Measurements from ENCODE around the gene SLC49A3. TPM values are rescaled to one million over a fixed set of nuclear protein-coding genes. Genes with fewer than 3 reads are reported as not detected.

SLC49A3 gene
- polyA plus RNA-seq, 1 experiment, result 2.8 TPM

DNA sequence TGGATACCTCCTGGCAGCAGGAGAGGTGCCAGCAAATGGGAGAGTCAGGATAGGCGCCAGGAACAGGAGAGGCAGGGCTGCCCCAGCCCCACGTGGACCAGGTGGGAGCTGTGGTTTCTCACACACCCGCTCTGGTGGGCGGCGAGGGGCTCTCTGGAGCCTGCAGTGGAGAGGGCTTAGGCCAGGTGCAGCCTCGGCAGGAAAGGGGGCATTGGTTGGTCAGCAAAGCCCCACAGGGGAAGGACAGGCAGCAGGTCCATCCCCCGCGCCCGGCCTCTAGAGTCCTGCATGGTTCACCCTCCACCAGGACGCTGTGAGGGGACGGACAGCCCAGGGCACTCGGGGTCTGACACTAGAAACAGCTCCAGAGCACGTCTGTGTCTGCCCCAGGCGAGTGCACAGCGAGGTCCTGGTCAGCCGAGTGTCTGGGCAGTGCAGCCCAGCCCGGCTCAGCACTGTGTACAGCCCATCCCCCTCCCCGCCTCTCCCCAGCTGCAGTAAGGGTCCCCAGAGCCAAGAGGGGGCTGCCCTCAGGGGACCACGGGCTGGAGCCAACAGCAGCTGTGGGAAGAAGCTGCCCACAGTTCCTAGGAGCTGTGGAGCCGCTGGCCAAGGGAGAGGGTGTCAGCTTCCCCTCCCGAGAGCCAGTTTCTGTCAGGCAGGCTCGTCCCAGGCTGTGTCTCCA, 23.1 kb downstream of the SLC49A3 start:
- peaks cover under 1% of the 10 kb centered on the region; the same call in 1 of the 2 replicates for H3K36me3 ChIP-seq (ENCODE audit: control insufficient read depth, insufficient read depth, low read length)
- no peak overlapping the region for H3K4me3 ChIP-seq (ENCODE audit: low read depth, low read length)
- no peaks in the 10 kb centered on the region for H3K27me3 ChIP-seq (ENCODE audit: control insufficient read depth, insufficient read depth, low read length)
- TF ChIP-seq, protein P1, sequence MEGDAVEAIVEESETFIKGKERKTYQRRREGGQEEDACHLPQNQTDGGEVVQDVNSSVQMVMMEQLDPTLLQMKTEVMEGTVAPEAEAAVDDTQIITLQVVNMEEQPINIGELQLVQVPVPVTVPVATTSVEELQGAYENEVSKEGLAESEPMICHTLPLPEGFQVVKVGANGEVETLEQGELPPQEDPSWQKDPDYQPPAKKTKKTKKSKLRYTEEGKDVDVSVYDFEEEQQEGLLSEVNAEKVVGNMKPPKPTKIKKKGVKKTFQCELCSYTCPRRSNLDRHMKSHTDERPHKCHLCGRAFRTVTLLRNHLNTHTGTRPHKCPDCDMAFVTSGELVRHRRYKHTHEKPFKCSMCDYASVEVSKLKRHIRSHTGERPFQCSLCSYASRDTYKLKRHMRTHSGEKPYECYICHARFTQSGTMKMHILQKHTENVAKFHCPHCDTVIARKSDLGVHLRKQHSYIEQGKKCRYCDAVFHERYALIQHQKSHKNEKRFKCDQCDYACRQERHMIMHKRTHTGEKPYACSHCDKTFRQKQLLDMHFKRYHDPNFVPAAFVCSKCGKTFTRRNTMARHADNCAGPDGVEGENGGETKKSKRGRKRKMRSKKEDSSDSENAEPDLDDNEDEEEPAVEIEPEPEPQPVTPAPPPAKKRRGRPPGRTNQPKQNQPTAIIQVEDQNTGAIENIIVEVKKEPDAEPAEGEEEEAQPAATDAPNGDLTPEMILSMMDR (IDR thresholded peaks at IDR 0.05; ENCODE audit: insufficient read depth, low read depth, low read length), result no peak
- POLR2A ChIA-PET, result no interaction called here
- no peak for DNase-seq (ENCODE audit: low read depth)
- CTCF ChIA-PET, result interaction anchor here (3.0 kb wide), 1 partner anchor 7 kb away, joined by 9 read pairs; the partner anchor contains the start of genes ATP5ME and MYL5

DNA sequence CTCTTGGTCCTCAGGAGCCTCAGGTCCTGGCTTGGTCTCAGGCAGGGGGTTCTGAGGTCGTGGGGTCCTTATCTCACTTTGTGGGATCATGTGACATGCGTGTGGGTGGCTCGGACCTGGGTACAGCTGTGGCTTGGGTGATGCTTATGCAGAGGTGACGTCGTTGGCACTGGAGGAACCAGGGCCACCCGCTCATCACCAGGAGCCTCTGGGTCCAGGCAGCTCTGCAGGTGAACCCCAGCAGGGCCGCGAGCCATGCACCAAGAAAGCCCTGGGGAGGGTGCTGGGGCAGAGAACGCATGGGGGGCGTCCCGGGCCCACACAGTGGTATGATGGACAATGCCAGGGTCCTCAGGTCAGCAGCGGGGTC, 23.6 kb downstream of the SLC49A3 start:
- CTCF ChIA-PET, result interaction anchor here (3.0 kb wide), 1 partner anchor 8 kb away, joined by 9 read pairs; the partner anchor contains the start of genes ATP5ME and MYL5
- POLR2A ChIA-PET, result no interaction called here
- H3K4me3 ChIP-seq (ENCODE audit: low read depth, low read length), result no peak overlapping the region
- H3K36me3 ChIP-seq (ENCODE audit: control insufficient read depth, insufficient read depth, low read length), result no peaks in the 10 kb centered on the region
- H3K27me3 ChIP-seq (ENCODE audit: control insufficient read depth, insufficient read depth, low read length), result no peaks in the 10 kb centered on the region
- DNase-seq (ENCODE audit: low read depth), result no peak
- TF ChIP-seq, protein P1 (IDR thresholded peaks at IDR 0.05; ENCODE audit: insufficient read depth, low read depth, low read length), result no peak

DNA sequence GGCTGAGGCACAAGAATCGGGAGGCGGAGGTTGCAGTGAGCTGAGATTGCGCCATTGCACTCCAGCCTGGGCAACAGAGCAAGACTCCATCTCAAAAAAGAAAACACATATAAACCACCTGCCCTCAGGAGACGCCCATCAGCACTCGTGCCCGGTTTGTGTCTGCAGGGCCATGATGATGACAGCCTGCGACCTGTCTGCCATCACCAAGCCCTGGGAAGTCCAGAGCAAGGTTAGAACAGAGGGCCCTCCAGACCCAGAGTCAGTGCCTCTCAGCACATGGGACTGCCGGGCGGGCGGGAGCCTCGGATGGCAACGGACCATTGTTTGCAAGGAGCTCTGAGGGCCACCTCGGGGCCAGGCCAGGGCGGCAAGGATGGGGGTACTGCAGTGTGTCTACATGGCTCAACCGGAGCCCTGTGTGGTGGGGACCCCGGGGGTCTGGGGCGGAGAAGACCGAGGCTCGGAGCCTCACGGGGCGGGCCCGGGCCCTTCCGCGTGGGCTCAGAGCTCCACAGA, 24.2 kb downstream of the SLC49A3 start:
- TF ChIP-seq, protein P1 (IDR thresholded peaks at IDR 0.05; ENCODE audit: insufficient read depth, low read depth, low read length), result no peak
- POLR2A ChIA-PET, result no interaction called here
- H3K36me3 ChIP-seq (ENCODE audit: control insufficient read depth, insufficient read depth, low read length), result no peaks in the 10 kb centered on the region
- H3K4me3 ChIP-seq (ENCODE audit: low read depth, low read length), result no peak overlapping the region
- CTCF ChIA-PET, result interaction anchor here (3.0 kb wide), 1 partner anchor 9 kb away, joined by 9 read pairs; the partner anchor contains the start of genes ATP5ME and MYL5
- H3K27me3 ChIP-seq (ENCODE audit: control insufficient read depth, insufficient read depth, low read length), result no peaks in the 10 kb centered on the region
- no peak for DNase-seq (ENCODE audit: low read depth)

DNA sequence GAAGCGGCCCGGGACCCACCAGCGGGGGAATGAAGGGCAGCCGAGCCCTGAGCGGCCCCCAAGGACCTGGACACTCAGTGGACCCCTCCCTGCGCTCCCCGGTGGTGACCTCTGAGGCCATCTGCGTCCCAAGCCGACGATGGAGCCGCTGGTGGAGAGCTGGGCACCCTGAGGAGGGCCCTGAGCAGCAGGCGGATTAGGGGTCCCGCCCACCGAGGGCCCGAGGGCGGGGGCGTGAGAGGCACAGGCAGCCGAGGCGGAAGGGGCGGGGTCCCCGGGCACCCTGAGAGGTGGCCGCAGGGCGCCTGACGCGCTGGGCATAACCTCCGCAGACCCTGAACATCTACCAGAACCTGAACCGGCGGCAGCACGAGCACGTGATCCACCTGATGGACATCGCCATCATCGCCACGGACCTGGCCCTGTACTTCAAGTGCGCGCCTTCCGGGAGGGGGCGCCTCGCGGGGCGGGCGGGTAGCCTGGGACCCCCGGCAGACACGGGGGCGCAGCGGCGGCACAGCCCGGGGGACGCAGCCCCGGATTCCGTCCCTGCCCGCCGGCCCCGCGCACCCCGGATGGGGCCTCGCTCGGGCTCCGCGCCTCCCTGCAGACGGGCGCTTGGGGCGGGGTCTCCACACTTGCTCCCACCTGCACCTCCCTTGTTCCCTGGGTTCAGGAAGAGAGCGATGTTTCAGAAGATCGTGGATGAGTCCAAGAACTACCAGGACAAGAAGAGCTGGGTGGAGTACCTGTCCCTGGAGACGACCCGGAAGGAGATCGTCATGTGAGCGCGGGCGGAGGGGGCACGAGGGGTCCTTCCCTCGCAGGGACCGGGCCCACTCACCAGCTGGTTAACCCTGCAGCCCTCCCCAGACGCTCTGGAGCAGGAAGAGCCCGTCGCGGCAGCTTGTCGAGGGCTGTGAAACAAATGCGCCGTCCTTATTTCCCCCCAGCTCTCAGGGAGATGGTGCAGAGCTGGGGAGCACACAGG, 25.2 kb downstream of the SLC49A3 start:
- Histone ChIP-seq H3K36me3 (ENCODE audit: control insufficient read depth, insufficient read depth, low read length) (no peaks in the 10 kb centered on the region), H3K27me3 (ENCODE audit: control insufficient read depth, insufficient read depth, low read length) (no peaks in the 10 kb centered on the region), H3K4me3 (ENCODE audit: low read depth, low read length) (peak overlapping the region; percentile 23)
- POLR2A ChIA-PET, result no interaction called here
- CTCF ChIA-PET, result interaction anchor here (3.0 kb wide), 1 partner anchor 10 kb away, joined by 9 read pairs; the partner anchor contains the start of genes ATP5ME and MYL5
- TF ChIP-seq, protein P1 (IDR thresholded peaks at IDR 0.05; ENCODE audit: insufficient read depth, low read depth, low read length), result no peak
- no peak for DNase-seq (ENCODE audit: low read depth)

DNA sequence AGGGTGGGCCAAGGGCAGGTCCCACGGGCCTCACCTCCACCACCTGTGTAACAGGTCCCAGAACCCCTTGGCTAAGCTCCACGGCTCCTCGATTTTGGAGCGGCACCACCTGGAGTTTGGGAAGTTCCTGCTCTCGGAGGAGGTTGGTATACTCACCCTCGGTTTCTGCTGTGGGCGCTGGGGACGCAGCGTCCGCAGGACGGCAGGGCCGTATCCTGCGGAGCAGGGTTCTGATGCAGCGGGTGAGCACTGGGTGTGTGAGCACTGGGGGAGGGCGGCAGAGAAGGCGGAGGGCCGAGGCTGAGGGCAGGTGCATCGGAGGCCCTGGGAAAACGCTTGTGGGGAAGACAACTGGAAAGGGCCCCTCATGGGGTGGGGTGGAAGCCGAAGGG, 25.9 kb downstream of the SLC49A3 start:
- H3K36me3 ChIP-seq (ENCODE audit: control insufficient read depth, insufficient read depth, low read length), result no peaks in the 10 kb centered on the region
- POLR2A ChIA-PET, result no interaction called here
- H3K27me3 ChIP-seq (ENCODE audit: control insufficient read depth, insufficient read depth, low read length), result no peaks in the 10 kb centered on the region
- no peak overlapping the region for H3K4me3 ChIP-seq (ENCODE audit: low read depth, low read length)
- DNase-seq (ENCODE audit: low read depth), result no peak
- TF ChIP-seq, protein P1 (IDR thresholded peaks at IDR 0.05; ENCODE audit: insufficient read depth, low read depth, low read length), result no peak
- CTCF ChIA-PET, result no interaction called here
